ENCODE data around the gene KIAA1958.
A peak's percentile ranks its signal among the peaks of the same experiment; 100 is the strongest.

GRCh38 chr9:112443200-112443599 lies 43.4 kb upstream of the KIAA1958 start:
- TF ChIP-seq CTCF (IDR thresholded peaks at IDR 0.05 in 4 of 5, conservative IDR thresholded peaks at IDR 0.05 in 1 of 5) (peak in 1 of 5 experiments; percentile 29), POLR2A (IDR thresholded peaks at IDR 0.05) (no peak)

All from gastrocnemius medialis (tissue), 4 donors.